Measurements from ENCODE around the gene FRMPD4. TPM values are rescaled to one million over a fixed set of nuclear protein-coding genes. Genes with fewer than 3 reads are reported as not detected.

Gene FRMPD4
- total and polyA plus RNA-seq, 10 of the 15 experiments (the other 5 are each of a cell fraction or from before 2014, with no cell fraction given) = not detected

DNA sequence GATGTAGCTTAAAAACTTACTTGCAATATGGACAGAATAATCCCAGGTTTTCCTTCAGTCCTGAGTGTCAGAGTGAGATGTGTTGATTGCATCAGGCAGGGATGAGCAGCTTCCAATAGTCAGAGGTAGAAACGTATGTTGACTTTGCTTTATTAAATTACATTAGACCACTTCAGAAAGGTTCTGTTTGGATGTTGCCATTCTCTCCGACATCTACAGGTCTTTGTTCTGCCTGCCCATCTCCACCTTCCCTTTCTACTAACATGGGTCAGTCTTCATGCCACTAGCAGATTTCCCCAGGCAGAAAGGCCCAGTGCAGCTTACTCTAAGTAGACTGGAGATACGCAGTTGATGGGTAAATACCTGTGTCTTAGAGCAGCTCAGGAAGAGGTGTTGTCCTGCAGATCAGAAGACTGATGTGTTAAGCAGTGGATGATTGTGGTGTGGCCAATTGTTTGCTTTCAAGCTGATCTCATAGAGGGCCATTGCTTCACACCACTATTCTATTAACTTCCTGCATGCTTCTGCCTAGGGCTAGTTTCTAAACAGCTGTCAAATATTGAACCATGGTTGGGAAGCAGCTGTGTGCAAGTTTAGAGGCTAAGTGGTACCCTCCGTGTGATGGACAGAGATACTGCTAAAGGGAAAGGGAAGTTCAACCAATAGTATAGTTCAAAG, 1.8 kb downstream of the FRMPD4 start:
- ChIA-PET POLR2A (no interaction called here), SMC1A (ENCODE audit: uncharacterized antibody, unreplicated experiment) (interaction anchor here (0.6 kb wide), 1 partner anchor 193 kb away, joined by 3 read pairs; no protein-coding TSS in a partner anchor), CTCF (no interaction called here), RAD21 (ENCODE audit: unreplicated experiment) (no interaction called here)
- Histone ChIP-seq H3K27me3 (replicated peaks in 1 of 2; ENCODE audit: control insufficient read depth in 2 of 2, insufficient read depth in 2 of 2, low read length in 1 of 2) (peaks cover 0 to 4% of the 10 kb centered on the region in 2 experiments; a peak in 2 of 4 replicates), H3K79me2 (ENCODE audit: control insufficient read depth, insufficient read depth, low read length) (no peaks in the 10 kb centered on the region), H3K27ac (ENCODE audit: control insufficient read depth, insufficient read depth) (no peak overlapping the region), H2AFZ (ENCODE audit: control insufficient read depth, low read depth, low read length) (no peak overlapping the region), H4K20me1 (ENCODE audit: control insufficient read depth, insufficient read depth) (no peaks in the 10 kb centered on the region), H3K9ac (ENCODE audit: control insufficient read depth, insufficient read depth, low read length) (no peak overlapping the region), H3K36me3 (ENCODE audit: control insufficient read depth in 2 of 2, insufficient read depth in 2 of 2, low read length in 1 of 2) (no peaks in the 10 kb centered on the region), H3K4me3 (no peak overlapping the region), H3K9me3 (replicated peaks; ENCODE audit: control insufficient read depth, insufficient read depth, low read length) (no peaks in the 10 kb centered on the region), H3K4me2 (ENCODE audit: control insufficient read depth, insufficient read depth) (no peak overlapping the region), H3K4me1 (ENCODE audit: control insufficient read depth, insufficient read depth, low read length) (no peaks in the 10 kb centered on the region)
- in situ Hi-C loops (cut with MboI) (no loop called here), intact Hi-C loops (cut with micrococcal nuclease; ENCODE audit: unreplicated experiment) (no loop called here)
- TF ChIP-seq NFIC (IDR thresholded peaks at IDR 0.05; ENCODE audit: low read depth, low read length) = no peak
- TF ChIP-seq PAX5 (IDR thresholded peaks at IDR 0.05; ENCODE audit: borderline replicate concordance, low read depth, low read length) = no peak
- TF ChIP-seq EZH2 (IDR thresholded peaks at IDR 0.05; ENCODE audit: borderline replicate concordance, control insufficient read depth, low read depth, low read length) = no peak
- no peak for TF ChIP-seq PAX8 (IDR thresholded peaks at IDR 0.05)
- no peak for TF ChIP-seq ZBED1 (IDR thresholded peaks at IDR 0.05; ENCODE audit: borderline replicate concordance)
- DNase-seq (ENCODE audit: low read depth, low spot score) (no peak), FAIRE-seq (no peak), ATAC-seq (no peak)
- BruUV-seq (replicated peaks) = no TSS peak
- 19% methylated on average over 4 of the region's 4 CpGs for WGBS (ENCODE audit: insufficient coverage, insufficient replicate concordance, low lambda C conversion rate, missing lambda C conversion rate)

DNA sequence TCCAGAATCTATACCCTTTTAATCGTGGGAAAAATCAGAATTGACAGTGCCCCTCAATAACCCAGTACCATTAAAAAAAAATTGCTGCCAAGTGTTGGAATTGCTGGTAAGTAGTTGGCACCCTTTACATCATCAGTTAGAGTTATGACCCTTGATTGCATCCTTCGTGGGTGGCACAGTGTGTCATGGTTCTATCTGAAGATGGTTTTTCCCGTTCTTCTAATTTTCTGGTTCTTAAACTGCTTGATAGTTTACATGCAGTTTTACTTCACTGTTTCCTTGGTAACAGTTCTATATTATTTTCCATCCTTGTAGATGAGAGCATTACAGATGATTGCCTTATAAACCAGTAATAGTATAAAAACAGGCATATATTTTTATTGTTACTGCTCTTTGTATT, 3.2 kb downstream of the FRMPD4 start:
- Histone ChIP-seq H3K27me3 (replicated peaks in 1 of 2; ENCODE audit: control insufficient read depth in 2 of 2, insufficient read depth in 2 of 2, low read length in 1 of 2) (peaks cover 0 to 4% of the 10 kb centered on the region in 2 experiments; a peak in 1 of 4 replicates), H3K4me2 (ENCODE audit: control insufficient read depth, insufficient read depth) (no peak overlapping the region), H3K4me1 (ENCODE audit: control insufficient read depth, insufficient read depth, low read length) (no peaks in the 10 kb centered on the region), H3K36me3 (ENCODE audit: control insufficient read depth in 2 of 2, insufficient read depth in 2 of 2, low read length in 1 of 2) (no peaks in the 10 kb centered on the region), H3K27ac (ENCODE audit: control insufficient read depth, insufficient read depth) (no peak overlapping the region), H3K9me3 (replicated peaks; ENCODE audit: control insufficient read depth, insufficient read depth, low read length) (no peaks in the 10 kb centered on the region), H3K4me3 (no peak overlapping the region), H3K79me2 (ENCODE audit: control insufficient read depth, insufficient read depth, low read length) (no peaks in the 10 kb centered on the region), H3K9ac (ENCODE audit: control insufficient read depth, insufficient read depth, low read length) (no peak overlapping the region), H4K20me1 (ENCODE audit: control insufficient read depth, insufficient read depth) (no peaks in the 10 kb centered on the region), H2AFZ (ENCODE audit: control insufficient read depth, low read depth, low read length) (no peak overlapping the region)
- intact Hi-C loops (cut with micrococcal nuclease; ENCODE audit: unreplicated experiment) = no loop called here
- ATAC-seq (no peak), DNase-seq (ENCODE audit: low read depth, low spot score) (no peak), FAIRE-seq (no peak)
- RAD21 ChIA-PET (ENCODE audit: unreplicated experiment) = no interaction called here
- POLR2A ChIA-PET = no interaction called here
- no TSS peak for BruUV-seq (replicated peaks)
- 9% methylated on average over 3 of the region's 3 CpGs for WGBS (ENCODE audit: insufficient coverage, insufficient replicate concordance, low lambda C conversion rate, missing lambda C conversion rate)
- CTCF ChIA-PET = no interaction called here
- SMC1A ChIA-PET (ENCODE audit: uncharacterized antibody, unreplicated experiment) = no interaction called here
- in situ Hi-C loops (cut with MboI) = no loop called here
- TF ChIP-seq, protein P1, sequence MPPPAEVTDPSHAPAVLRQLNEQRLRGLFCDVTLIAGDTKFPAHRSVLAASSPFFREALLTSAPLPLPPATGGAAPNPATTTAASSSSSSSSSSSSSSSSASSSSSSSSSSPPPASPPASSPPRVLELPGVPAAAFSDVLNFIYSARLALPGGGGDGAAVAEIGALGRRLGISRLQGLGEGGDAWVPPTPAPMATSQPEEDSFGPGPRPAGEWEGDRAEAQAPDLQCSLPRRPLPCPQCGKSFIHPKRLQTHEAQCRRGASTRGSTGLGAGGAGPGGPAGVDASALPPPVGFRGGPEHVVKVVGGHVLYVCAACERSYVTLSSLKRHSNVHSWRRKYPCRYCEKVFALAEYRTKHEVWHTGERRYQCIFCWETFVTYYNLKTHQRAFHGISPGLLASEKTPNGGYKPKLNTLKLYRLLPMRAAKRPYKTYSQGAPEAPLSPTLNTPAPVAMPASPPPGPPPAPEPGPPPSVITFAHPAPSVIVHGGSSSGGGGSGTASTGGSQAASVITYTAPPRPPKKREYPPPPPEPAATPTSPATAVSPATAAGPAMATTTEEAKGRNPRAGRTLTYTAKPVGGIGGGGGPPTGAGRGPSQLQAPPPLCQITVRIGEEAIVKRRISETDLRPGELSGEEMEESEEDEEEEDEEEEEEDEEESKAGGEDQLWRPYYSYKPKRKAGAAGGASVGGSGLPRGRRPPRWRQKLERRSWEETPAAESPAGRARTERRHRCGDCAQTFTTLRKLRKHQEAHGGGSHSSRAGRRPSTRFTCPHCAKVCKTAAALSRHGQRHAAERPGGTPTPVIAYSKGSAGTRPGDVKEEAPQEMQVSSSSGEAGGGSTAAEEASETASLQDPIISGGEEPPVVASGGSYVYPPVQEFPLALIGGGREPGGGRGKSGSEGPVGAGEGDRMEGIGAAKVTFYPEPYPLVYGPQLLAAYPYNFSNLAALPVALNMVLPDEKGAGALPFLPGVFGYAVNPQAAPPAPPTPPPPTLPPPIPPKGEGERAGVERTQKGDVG (CRISPR knock-in tag; IDR thresholded peaks at IDR 0.05) = no peak
- no peak for TF ChIP-seq CREM (IDR thresholded peaks at IDR 0.05; ENCODE audit: low read depth)
- TF ChIP-seq, protein P2, sequence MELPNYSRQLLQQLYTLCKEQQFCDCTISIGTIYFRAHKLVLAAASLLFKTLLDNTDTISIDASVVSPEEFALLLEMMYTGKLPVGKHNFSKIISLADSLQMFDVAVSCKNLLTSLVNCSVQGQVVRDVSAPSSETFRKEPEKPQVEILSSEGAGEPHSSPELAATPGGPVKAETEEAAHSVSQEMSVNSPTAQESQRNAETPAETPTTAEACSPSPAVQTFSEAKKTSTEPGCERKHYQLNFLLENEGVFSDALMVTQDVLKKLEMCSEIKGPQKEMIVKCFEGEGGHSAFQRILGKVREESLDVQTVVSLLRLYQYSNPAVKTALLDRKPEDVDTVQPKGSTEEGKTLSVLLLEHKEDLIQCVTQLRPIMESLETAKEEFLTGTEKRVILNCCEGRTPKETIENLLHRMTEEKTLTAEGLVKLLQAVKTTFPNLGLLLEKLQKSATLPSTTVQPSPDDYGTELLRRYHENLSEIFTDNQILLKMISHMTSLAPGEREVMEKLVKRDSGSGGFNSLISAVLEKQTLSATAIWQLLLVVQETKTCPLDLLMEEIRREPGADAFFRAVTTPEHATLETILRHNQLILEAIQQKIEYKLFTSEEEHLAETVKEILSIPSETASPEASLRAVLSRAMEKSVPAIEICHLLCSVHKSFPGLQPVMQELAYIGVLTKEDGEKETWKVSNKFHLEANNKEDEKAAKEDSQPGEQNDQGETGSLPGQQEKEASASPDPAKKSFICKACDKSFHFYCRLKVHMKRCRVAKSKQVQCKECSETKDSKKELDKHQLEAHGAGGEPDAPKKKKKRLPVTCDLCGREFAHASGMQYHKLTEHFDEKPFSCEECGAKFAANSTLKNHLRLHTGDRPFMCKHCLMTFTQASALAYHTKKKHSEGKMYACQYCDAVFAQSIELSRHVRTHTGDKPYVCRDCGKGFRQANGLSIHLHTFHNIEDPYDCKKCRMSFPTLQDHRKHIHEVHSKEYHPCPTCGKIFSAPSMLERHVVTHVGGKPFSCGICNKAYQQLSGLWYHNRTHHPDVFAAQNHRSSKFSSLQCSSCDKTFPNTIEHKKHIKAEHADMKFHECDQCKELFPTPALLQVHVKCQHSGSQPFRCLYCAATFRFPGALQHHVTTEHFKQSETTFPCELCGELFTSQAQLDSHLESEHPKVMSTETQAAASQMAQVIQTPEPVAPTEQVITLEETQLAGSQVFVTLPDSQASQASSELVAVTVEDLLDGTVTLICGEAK (IDR thresholded peaks at IDR 0.05; ENCODE audit: borderline replicate concordance) = no peak
- TF ChIP-seq ZZZ3 (IDR thresholded peaks at IDR 0.05; ENCODE audit: control insufficient read depth, insufficient read length, low read depth) = no peak

Measured in GM12878 (cell line).